Measurements from ENCODE around the gene SNX30. TPM values are rescaled to one million over a fixed set of nuclear protein-coding genes. Genes with fewer than 3 reads are reported as not detected.

Gene SNX30
- total RNA-seq, 4 donors from 2014 or later: 7.1 to 10.5 (median 8.9) TPM

GRCh38 chr9:112870556-112870955 lies 120.0 kb downstream of the SNX30 start:
- no peak for TF ChIP-seq POLR2AphosphoS5 (IDR thresholded peaks at IDR 0.05)
- TF ChIP-seq CTCF (IDR thresholded peaks at IDR 0.05): no peak
- TF ChIP-seq EP300 (IDR thresholded peaks at IDR 0.05): no peak
- TF ChIP-seq POLR2A (IDR thresholded peaks at IDR 0.05; ENCODE audit: low read depth): no peak
- Histone ChIP-seq H3K4me1 (no peaks in the 10 kb centered on the region), H3K9me3 (no peaks in the 10 kb centered on the region), H3K27me3 (no peaks in the 10 kb centered on the region), H3K27ac (replicated peaks in 1 of 4) (no peak overlapping the region), H3K36me3 (peaks cover 3 to 63% (median 28%) of the 10 kb centered on the region in 4 donors), H3K4me3 (no peak overlapping the region)
- intact Hi-C loops (cut with DNase I): no loop called here
- DNase-seq (ENCODE audit: extremely low spot score): no peak
- 91% methylated on average over 6 of the region's 6 CpGs for WGBS

- intact Hi-C loops (cut with DNase I): no loop called here
- H3K9me3 ChIP-seq: no peaks in the 10 kb centered on the region
Measured at GRCh38 chr9:112872019-112872418, 121.5 kb downstream of the SNX30 start.

GRCh38 chr9:112873773-112874405 lies 123.3 kb downstream of the SNX30 start:
- 93% methylated on average over 4 of the region's 4 CpGs for WGBS
- TF ChIP-seq POLR2AphosphoS5 (IDR thresholded peaks at IDR 0.05) (no peak), EP300 (IDR thresholded peaks at IDR 0.05) (no peak), POLR2A (IDR thresholded peaks at IDR 0.05; ENCODE audit: low read depth) (no peak), CTCF (IDR thresholded peaks at IDR 0.05) (no peak)
- peaks cover 3 to 49% (median 18%) of the 10 kb centered on the region in 4 donors for H3K36me3 ChIP-seq

More at GRCh38 chr9:112872019-112872418, 121.5 kb downstream of the SNX30 start:
- TF ChIP-seq EP300 (IDR thresholded peaks at IDR 0.05) (no peak), POLR2A (IDR thresholded peaks at IDR 0.05; ENCODE audit: low read depth) (no peak), POLR2AphosphoS5 (IDR thresholded peaks at IDR 0.05) (no peak), CTCF (IDR thresholded peaks at IDR 0.05) (no peak)
- H3K4me3 ChIP-seq: no peak overlapping the region
- no peaks in the 10 kb centered on the region for H3K27me3 ChIP-seq
- no peak for DNase-seq (ENCODE audit: extremely low spot score)
- no peaks in the 10 kb centered on the region for H3K4me1 ChIP-seq
- WGBS: 44% methylated on average over 2 of the region's 4 CpGs
- H3K36me3 ChIP-seq: peaks cover 3 to 61% (median 27%) of the 10 kb centered on the region in 4 donors
- no peak overlapping the region for H3K27ac ChIP-seq (replicated peaks in 1 of 4)

GRCh38 chr9:112878752-112879151 lies 128.2 kb downstream of the SNX30 start:
- H3K27me3 ChIP-seq: no peaks in the 10 kb centered on the region
- H3K4me3 ChIP-seq: no peak overlapping the region
- TF ChIP-seq CTCF (IDR thresholded peaks at IDR 0.05): no peak
- TF ChIP-seq EP300 (IDR thresholded peaks at IDR 0.05): no peak
- TF ChIP-seq POLR2A (IDR thresholded peaks at IDR 0.05; ENCODE audit: low read depth): no peak
- no peak for TF ChIP-seq POLR2AphosphoS5 (IDR thresholded peaks at IDR 0.05)
- DNase-seq (ENCODE audit: extremely low spot score): no peak
- peaks cover 0 to 33% (median 12%) of the 10 kb centered on the region in 4 donors for H3K36me3 ChIP-seq
- H3K9me3 ChIP-seq: no peaks in the 10 kb centered on the region
- no peak overlapping the region for H3K27ac ChIP-seq (replicated peaks in 1 of 4)
- WGBS: 97% methylated on average over 2 of the region's 2 CpGs
- intact Hi-C loops (cut with DNase I): no loop called here
- no peaks in the 10 kb centered on the region for H3K4me1 ChIP-seq

More at GRCh38 chr9:112873773-112874405, 123.3 kb downstream of the SNX30 start:
- Histone ChIP-seq H3K27me3 (no peaks in the 10 kb centered on the region), H3K27ac (replicated peaks in 1 of 4) (no peak overlapping the region), H3K9me3 (no peaks in the 10 kb centered on the region), H3K4me3 (no peak overlapping the region), H3K4me1 (no peaks in the 10 kb centered on the region)
- no peak for DNase-seq (ENCODE audit: extremely low spot score)
- intact Hi-C loops (cut with DNase I): no loop called here
